Osteoblast (primary cell): ENCODE results near the gene CARD11. TPM values are rescaled to one million over a fixed set of nuclear protein-coding genes. Genes with fewer than 3 reads are reported as not detected.
A peak's percentile ranks its signal among the peaks of the same experiment; 100 is the strongest.
"Not testable (repeated sequence)": the region's sequence is repeated elsewhere in the genome, so short reads cannot be mapped to it uniquely, and the experiment has no call there.

Source experiments
- DNase-seq: peaks from one replicate; pipeline ENCODE4 v3.0.0; 2011; ENCODE audit warnings: low spot score, mixed read lengths; ENCODE audit not compliant: insufficient read length; ENCODE audit errors: missing footprints
- H2AFZ ChIP-seq: 2 replicates; pipeline ENCODE4 v1.6.0; 2011; ENCODE audit warnings: mild to moderate bottlenecking, low read length
- H3K27ac ChIP-seq: 2 replicates; pipeline ENCODE4 v1.5.1; 2011; ENCODE audit warnings: mild to moderate bottlenecking, low read depth, low read length, moderate library complexity
- H3K27me3 ChIP-seq: 2 replicates; pipeline ENCODE4 v1.6.0; 2012; ENCODE audit warnings: mild to moderate bottlenecking, control low read depth, inconsistent platforms, low read length, moderate library complexity; ENCODE audit not compliant: insufficient read depth
- H3K36me3 ChIP-seq: 2 replicates; pipeline ENCODE4 v1.5.1; 2011; ENCODE audit warnings: mild to moderate bottlenecking, low read length, control low read depth, moderate library complexity; ENCODE audit not compliant: insufficient read depth
- H3K4me1 ChIP-seq: 2 replicates; pipeline ENCODE4 v1.5.1; 2011; ENCODE audit warnings: mild to moderate bottlenecking, low read length, control low read depth, moderate library complexity; ENCODE audit not compliant: insufficient read depth
- H3K4me2 ChIP-seq: 2 replicates; pipeline ENCODE4 v1.6.0; 2011; ENCODE audit warnings: mild to moderate bottlenecking, low read length; ENCODE audit not compliant: insufficient read depth
- H3K4me3 ChIP-seq: fragments of 200-600 bp; sonication (generic); 3 replicates; pipeline ENCODE4 v1.5.1; 2012; ENCODE audit warnings: mild to moderate bottlenecking, low read length, inconsistent platforms; ENCODE audit not compliant: insufficient read depth
- H3K79me2 ChIP-seq: 2 replicates; pipeline ENCODE4 v1.6.0; 2012; ENCODE audit warnings: mild to moderate bottlenecking, low read length, control low read depth, inconsistent platforms; ENCODE audit not compliant: insufficient read depth
- H3K9me3 ChIP-seq: 2 replicates; pipeline ENCODE4 v1.5.1; 2011; ENCODE audit warnings: low read depth, low read length, control low read depth
- H4K20me1 ChIP-seq: 2 replicates; pipeline ENCODE4 v1.6.0; 2012; ENCODE audit warnings: mild to moderate bottlenecking, low read length, control low read depth; ENCODE audit not compliant: insufficient read depth
- total RNA-seq: library from RNA; depleted of rRNA; stranded (reverse); fragments of >200 nt; gene quantifications from 2 replicates; pipeline ENCODE4 v1.2.3, GENCODE V29; 2012
- TF ChIP-seq, protein P1 (sequence below): IDR thresholded peaks from 2 replicates; pipeline ENCODE4 v1.5.1; 2011; ENCODE audit warnings: mild to moderate bottlenecking, low read depth, low read length, moderate library complexity; ENCODE audit errors: extremely low read depth

Gene CARD11
- total RNA-seq, 1 donor, result not detected

DNA sequence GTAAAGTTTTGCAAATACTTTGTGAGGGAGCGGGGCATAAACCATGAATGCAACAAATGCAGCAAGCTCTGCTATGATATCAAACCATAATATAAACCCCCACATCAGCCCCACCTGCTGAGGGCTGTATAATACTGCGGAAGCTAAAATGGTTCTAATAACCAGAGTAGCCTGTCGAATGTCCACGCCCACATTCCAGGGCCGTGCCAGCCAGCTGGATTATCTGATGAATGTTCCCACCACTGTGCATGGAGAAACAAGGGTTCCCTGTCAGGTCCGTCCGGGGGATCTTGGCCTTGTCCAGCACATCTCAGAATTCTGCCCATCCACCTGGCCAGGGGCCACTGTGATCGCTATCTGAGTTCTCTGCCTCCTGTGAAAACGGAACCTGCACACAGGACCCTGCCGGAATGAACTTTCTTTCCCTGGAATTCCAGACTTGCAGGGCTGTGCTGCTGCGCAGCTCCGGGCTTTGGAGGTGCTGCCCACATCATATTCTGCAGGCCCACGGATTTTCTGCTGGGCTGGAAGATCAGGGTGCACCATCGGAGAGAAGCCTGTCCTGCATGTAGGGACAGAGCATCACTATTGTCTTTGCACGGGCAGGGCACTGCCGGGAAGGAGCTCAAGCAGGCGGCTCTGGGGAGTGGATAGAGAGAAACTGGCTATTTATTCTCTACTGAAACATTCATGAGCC, 122.6 kb downstream of the CARD11 start:
- Histone ChIP-seq H3K4me1 (no peaks in the 10 kb centered on the region), H3K9me3 (no peaks in the 10 kb centered on the region), H2AFZ (no peak overlapping the region), H3K36me3 (no peaks in the 10 kb centered on the region), H3K27ac (no peak overlapping the region), H4K20me1 (no peaks in the 10 kb centered on the region), H3K27me3 (peaks cover 3% of the 10 kb centered on the region), H3K4me2 (no peak overlapping the region), H3K4me3 (no peak overlapping the region), H3K79me2 (no peaks in the 10 kb centered on the region)
- TF ChIP-seq, protein P1, sequence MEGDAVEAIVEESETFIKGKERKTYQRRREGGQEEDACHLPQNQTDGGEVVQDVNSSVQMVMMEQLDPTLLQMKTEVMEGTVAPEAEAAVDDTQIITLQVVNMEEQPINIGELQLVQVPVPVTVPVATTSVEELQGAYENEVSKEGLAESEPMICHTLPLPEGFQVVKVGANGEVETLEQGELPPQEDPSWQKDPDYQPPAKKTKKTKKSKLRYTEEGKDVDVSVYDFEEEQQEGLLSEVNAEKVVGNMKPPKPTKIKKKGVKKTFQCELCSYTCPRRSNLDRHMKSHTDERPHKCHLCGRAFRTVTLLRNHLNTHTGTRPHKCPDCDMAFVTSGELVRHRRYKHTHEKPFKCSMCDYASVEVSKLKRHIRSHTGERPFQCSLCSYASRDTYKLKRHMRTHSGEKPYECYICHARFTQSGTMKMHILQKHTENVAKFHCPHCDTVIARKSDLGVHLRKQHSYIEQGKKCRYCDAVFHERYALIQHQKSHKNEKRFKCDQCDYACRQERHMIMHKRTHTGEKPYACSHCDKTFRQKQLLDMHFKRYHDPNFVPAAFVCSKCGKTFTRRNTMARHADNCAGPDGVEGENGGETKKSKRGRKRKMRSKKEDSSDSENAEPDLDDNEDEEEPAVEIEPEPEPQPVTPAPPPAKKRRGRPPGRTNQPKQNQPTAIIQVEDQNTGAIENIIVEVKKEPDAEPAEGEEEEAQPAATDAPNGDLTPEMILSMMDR, result no peak
- peak; percentile 76 for DNase-seq

DNA sequence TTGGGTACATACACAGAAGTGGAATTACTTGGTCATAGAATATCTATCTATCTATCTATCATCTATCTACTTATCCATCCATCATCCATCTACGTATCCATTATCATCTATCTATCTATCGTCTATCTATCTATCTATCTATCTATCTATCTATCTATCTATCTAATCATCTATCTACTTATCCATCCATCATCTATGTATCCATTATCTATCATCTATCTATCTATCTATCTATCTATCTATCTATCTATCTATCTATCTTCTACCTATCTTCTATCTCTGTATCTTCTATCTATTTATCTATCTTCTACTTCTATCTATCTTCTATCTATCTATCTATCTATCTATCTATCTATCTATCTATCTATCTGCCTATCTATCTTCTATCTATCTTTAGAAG, 123.2 kb downstream of the CARD11 start:
- not testable (repeated sequence) for H3K4me1 ChIP-seq, H2AFZ ChIP-seq, H3K27me3 ChIP-seq, H3K4me2 ChIP-seq, H3K79me2 ChIP-seq, H3K27ac ChIP-seq, H3K4me3 ChIP-seq, H3K9me3 ChIP-seq, DNase-seq, H4K20me1 ChIP-seq, H3K36me3 ChIP-seq

DNA sequence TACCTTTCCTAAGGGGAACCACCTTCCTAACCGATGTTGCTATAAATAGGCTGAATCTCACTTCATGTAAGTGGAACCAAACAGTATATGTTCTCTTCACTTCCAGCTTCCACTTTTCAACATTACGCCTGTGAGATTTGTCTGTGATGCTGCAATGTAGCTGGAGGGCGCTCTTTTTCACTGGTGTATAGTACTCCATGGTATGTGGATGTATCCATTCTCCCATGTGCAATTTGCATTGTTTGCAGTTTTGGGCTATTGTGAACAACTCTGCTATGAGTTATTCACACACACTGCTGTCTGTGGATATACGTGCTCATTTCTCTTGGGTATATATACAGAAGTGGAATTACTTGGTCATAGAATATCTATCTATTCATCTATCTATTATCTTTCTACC, 123.6 kb downstream of the CARD11 start:
- TF ChIP-seq, protein P1, result no peak

DNA sequence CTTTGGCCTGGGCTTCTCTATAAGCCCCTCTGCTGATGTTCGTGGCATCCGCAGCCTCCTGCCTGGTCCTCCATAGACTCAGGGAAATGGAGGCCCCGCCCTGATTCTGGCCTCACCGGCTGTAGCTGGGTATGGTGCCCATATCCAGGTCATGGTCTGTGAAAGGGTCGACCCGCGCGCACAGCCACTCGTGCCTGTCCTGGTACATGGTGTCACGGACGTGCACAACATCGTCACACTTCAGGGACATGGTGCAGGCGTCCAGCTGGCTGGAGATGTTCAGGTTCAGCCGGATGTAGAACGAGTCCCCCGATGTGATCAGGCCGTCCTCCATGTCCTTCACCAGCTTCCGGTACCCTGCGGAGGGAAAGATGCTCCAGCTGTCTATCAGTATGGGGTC, 124.4 kb downstream of the CARD11 start:
- no peak overlapping the region for H3K4me3 ChIP-seq
- TF ChIP-seq, protein P1, result no peak
- H3K4me2 ChIP-seq, result no peak overlapping the region
- H3K27me3 ChIP-seq, result peaks cover 3% of the 10 kb centered on the region
- H3K4me1 ChIP-seq, result no peaks in the 10 kb centered on the region
- no peaks in the 10 kb centered on the region for H3K36me3 ChIP-seq
- H3K79me2 ChIP-seq, result no peaks in the 10 kb centered on the region
- no peaks in the 10 kb centered on the region for H4K20me1 ChIP-seq
- H3K27ac ChIP-seq, result no peak overlapping the region
- no peak for DNase-seq
- H2AFZ ChIP-seq, result no peak overlapping the region
- no peaks in the 10 kb centered on the region for H3K9me3 ChIP-seq

More for the DNA sequence above, 123.6 kb downstream of the CARD11 start:
- Histone ChIP-seq H3K27me3 (peaks cover 3% of the 10 kb centered on the region), H3K36me3 (no peaks in the 10 kb centered on the region), H3K4me2 (no peak overlapping the region), H2AFZ (no peak overlapping the region), H3K9me3 (no peaks in the 10 kb centered on the region), H3K4me1 (no peaks in the 10 kb centered on the region), H4K20me1 (no peaks in the 10 kb centered on the region), H3K4me3 (no peak overlapping the region), H3K27ac (no peak overlapping the region), H3K79me2 (no peaks in the 10 kb centered on the region)
- no peak for DNase-seq
